Keratinocyte (primary cell): ENCODE data around the gene TMEM131. TPM values are rescaled to one million over a fixed set of nuclear protein-coding genes. Genes with fewer than 3 reads are reported as not detected.

Source experiments
- DNase-seq: peaks from one replicate; pipeline ENCODE4 v3.0.0-alpha.2; 2011; ENCODE audit warnings: low read depth, missing footprints, low spot score
- FAIRE-seq: peaks from 2 replicates; lab custom pipeline; 2011; peaks lifted over from hg19 to GRCh38; lab: Jason Lieb, UNC
- H2AFZ ChIP-seq: 2 replicates; pipeline ENCODE4 v1.6.0; 2012; ENCODE audit warnings: low read length, control low read depth, inconsistent platforms; ENCODE audit not compliant: control insufficient read depth
- H3K27ac ChIP-seq: 2 replicates; pipeline ENCODE4 v1.5.1; 2011; ENCODE audit warnings: low read length; ENCODE audit not compliant: control insufficient read depth, insufficient read depth
- H3K27me3 ChIP-seq: 3 replicates; pipeline ENCODE4 v1.6.0; 2011; ENCODE audit warnings: low read length; ENCODE audit not compliant: control insufficient read depth, insufficient read depth; ENCODE audit errors: extremely low read depth
- H3K36me3 ChIP-seq, 2 experiments: 2 replicates in 1 of 2; 3 replicates in 1 of 2; pipeline ENCODE4 v1.5.1; 2011; ENCODE audit warnings: low read length in 2 of 2, mild to moderate bottlenecking in 1 of 2; ENCODE audit not compliant: control insufficient read depth in 2 of 2, insufficient read depth in 2 of 2; ENCODE audit errors: extremely low read depth in 1 of 2
- H3K4me1 ChIP-seq: 3 replicates; pipeline ENCODE4 v1.5.1; 2011; ENCODE audit warnings: low read length; ENCODE audit not compliant: control insufficient read depth, insufficient read depth; ENCODE audit errors: extremely low read depth
- H3K4me2 ChIP-seq: 3 replicates; pipeline ENCODE4 v1.6.0; 2011; ENCODE audit warnings: low read depth, low read length; ENCODE audit not compliant: control insufficient read depth, insufficient read depth; ENCODE audit errors: extremely low read depth
- H3K4me3 ChIP-seq, 3 experiments: fragments of 200-600 bp in 1 of 3; sonication (generic) in 1 of 3; 2 replicates in 2 of 3; 3 replicates in 1 of 3; pipeline ENCODE4 v1.5.1; 2011 to 2016; ENCODE audit warnings: low read length in 3 of 3, mild to moderate bottlenecking in 3 of 3, control low read depth in 2 of 3, inconsistent platforms in 1 of 3, low read depth in 1 of 3, mixed read lengths in 1 of 3, mixed run types in 1 of 3, moderate library complexity in 1 of 3; ENCODE audit not compliant: control insufficient read depth in 2 of 3, insufficient read depth in 2 of 3; ENCODE audit errors: extremely low read depth in 1 of 3
- H3K79me2 ChIP-seq: 2 replicates; pipeline ENCODE4 v1.6.0; 2012; ENCODE audit warnings: low read length; ENCODE audit not compliant: control insufficient read depth, insufficient read depth
- H3K9ac ChIP-seq: 3 replicates; pipeline ENCODE4 v1.6.0; 2011; ENCODE audit warnings: low read length; ENCODE audit not compliant: control insufficient read depth, insufficient read depth; ENCODE audit errors: extremely low read depth
- H3K9me1 ChIP-seq: 3 replicates; pipeline ENCODE4 v1.6.0; 2011; ENCODE audit warnings: low read length; ENCODE audit not compliant: control insufficient read depth, insufficient read depth; ENCODE audit errors: extremely low read depth
- H3K9me3 ChIP-seq: 2 replicates; pipeline ENCODE4 v1.5.1; 2012; ENCODE audit warnings: low read depth, low read length; ENCODE audit not compliant: control insufficient read depth
- H4K20me1 ChIP-seq: 3 replicates; pipeline ENCODE4 v1.6.0; 2011; ENCODE audit warnings: low read length; ENCODE audit not compliant: control insufficient read depth, insufficient read depth; ENCODE audit errors: extremely low read depth
- EZH2 ChIP-seq: IDR thresholded peaks from one replicate; pipeline ENCODE4 v1.6.1; 2012; ENCODE audit warnings: inconsistent platforms, mild to moderate bottlenecking, low read length, moderate library complexity
- dilution Hi-C: fragments of 300-500 bp; cut with MboI; formaldehyde crosslinking; loops from one replicate; pipeline ENCODE4 v1.7.0; 2020; ENCODE audit warnings: low sequenced_read_pairs; ENCODE audit not compliant: extremely low pct_ligation_motif_present
- polyA plus RNA-seq, 5 experiments: library from polyadenylated mRNA; depleted of rRNA in 3 of 5; stranded (reverse) in 3 of 5; stranded (forward) in 1 of 5; unstranded in 1 of 5; fragments of >200 nt; gene quantifications; 1 replicate in 1 of 5; 2 replicates in 3 of 5; 3 replicates in 1 of 5; pipeline versions ENCODE4 v1.2.1 to v1.2.3, GENCODE V29; 2011 to 2012; ENCODE audit warnings: missing spikeins in 2 of 5, low read depth in 1 of 5, low replicate concordance in 1 of 5
- TF ChIP-seq, protein P1 (sequence below), 3 experiments: IDR thresholded peaks in 1 of 3; conservative IDR thresholded peaks in 1 of 3; optimal IDR thresholded peaks in 1 of 3; 2 replicates in 2 of 3; 3 replicates in 1 of 3; pipeline versions ENCODE3 to v1.5.1; 2011; ENCODE audit warnings: low read length in 3 of 3, mild to moderate bottlenecking in 3 of 3, moderate library complexity in 2 of 3, control low read depth in 1 of 3, inconsistent platforms in 1 of 3; ENCODE audit not compliant: insufficient read depth in 2 of 3; ENCODE audit errors: extremely low read depth in 1 of 3

The TMEM131 gene
- polyA plus RNA-seq, 1 donor (not counting 4 experiments of a cell fraction or from before 2014, with no cell fraction given), result 25.5 TPM

GRCh38 chr2:98034745-98035144, 39.0 kb upstream of the TMEM131 start:
- Histone ChIP-seq H3K4me1 (no peaks in the 10 kb centered on the region), H3K36me3 (no peaks in the 10 kb centered on the region), H2AFZ (no peak overlapping the region), H3K79me2 (no peaks in the 10 kb centered on the region), H3K27ac (no peak overlapping the region), H3K27me3 (no peaks in the 10 kb centered on the region), H3K9me3 (no peaks in the 10 kb centered on the region), H3K9ac (no peak overlapping the region), H3K4me3 (no peak overlapping the region), H3K4me2 (no peak overlapping the region), H3K9me1 (no peaks in the 10 kb centered on the region), H4K20me1 (no peaks in the 10 kb centered on the region)
- no peak for FAIRE-seq
- DNase-seq, result no peak
- TF ChIP-seq EZH2, result no peak
- TF ChIP-seq, protein P1, sequence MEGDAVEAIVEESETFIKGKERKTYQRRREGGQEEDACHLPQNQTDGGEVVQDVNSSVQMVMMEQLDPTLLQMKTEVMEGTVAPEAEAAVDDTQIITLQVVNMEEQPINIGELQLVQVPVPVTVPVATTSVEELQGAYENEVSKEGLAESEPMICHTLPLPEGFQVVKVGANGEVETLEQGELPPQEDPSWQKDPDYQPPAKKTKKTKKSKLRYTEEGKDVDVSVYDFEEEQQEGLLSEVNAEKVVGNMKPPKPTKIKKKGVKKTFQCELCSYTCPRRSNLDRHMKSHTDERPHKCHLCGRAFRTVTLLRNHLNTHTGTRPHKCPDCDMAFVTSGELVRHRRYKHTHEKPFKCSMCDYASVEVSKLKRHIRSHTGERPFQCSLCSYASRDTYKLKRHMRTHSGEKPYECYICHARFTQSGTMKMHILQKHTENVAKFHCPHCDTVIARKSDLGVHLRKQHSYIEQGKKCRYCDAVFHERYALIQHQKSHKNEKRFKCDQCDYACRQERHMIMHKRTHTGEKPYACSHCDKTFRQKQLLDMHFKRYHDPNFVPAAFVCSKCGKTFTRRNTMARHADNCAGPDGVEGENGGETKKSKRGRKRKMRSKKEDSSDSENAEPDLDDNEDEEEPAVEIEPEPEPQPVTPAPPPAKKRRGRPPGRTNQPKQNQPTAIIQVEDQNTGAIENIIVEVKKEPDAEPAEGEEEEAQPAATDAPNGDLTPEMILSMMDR (optimal IDR thresholded peaks at IDR 0.05 in 1 of 3, IDR thresholded peaks at IDR 0.05 in 1 of 3, conservative IDR thresholded peaks at IDR 0.05 in 1 of 3; ENCODE audit: extremely low read depth in 1 of 3, insufficient read depth in 2 of 3, low read length in 3 of 3), result no peak
- dilution Hi-C loops, result no loop called here

DNA sequence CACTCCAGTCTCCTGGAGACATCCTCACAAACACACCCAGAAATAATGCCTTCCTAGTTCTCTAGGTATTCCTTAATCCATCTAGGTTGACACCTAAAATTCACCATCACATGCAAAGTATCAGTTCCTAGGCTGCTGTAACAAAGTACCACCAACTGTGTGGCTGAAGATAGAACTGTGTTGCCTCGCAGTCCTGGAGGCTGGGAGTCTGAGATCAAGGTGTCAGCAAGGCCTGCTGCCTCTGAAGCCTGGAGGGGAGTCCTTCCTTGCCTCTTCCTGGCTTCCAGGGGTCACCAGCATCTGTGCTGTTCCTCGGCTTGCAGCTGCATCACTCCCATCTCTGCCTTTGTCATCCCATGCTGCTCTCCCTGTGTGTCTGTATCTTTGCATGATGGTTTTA, 36.3 kb upstream of the TMEM131 start:
- Histone ChIP-seq H3K9me3 (no peaks in the 10 kb centered on the region), H3K4me2 (no peak overlapping the region), H3K9me1 (no peaks in the 10 kb centered on the region), H3K4me1 (peaks cover 4% of the 10 kb centered on the region), H3K36me3 (no peaks in the 10 kb centered on the region), H3K27me3 (no peaks in the 10 kb centered on the region), H3K4me3 (no peak overlapping the region), H3K9ac (no peak overlapping the region), H4K20me1 (no peaks in the 10 kb centered on the region), H3K27ac (no peak overlapping the region), H2AFZ (no peak overlapping the region), H3K79me2 (no peaks in the 10 kb centered on the region)
- DNase-seq (no peak), FAIRE-seq (no peak)
- dilution Hi-C loops, result no loop called here
- TF ChIP-seq, protein P1 (optimal IDR thresholded peaks at IDR 0.05 in 1 of 3, IDR thresholded peaks at IDR 0.05 in 1 of 3, conservative IDR thresholded peaks at IDR 0.05 in 1 of 3; ENCODE audit: extremely low read depth in 1 of 3, insufficient read depth in 2 of 3, low read length in 3 of 3), result no peak
- no peak for TF ChIP-seq EZH2
